Activated naive CD8-positive, alpha-beta T cell treated with anti-CD3 and anti-CD28 coated beads, Interleukin-2, amount 10 ng/mL, durations not matched to agents 7 days and 5 days (primary cell): ENCODE measurements around the gene PRR13. TPM values are rescaled to one million over a fixed set of nuclear protein-coding genes. Genes with fewer than 3 reads are reported as not detected.

Source experiments
- ATAC-seq: fragments of 150-1000 bp; cut with Tn5 transposase; one replicate; pipeline ENCODE4 v1.10.0; 2021; ENCODE audit warnings: low read depth, moderate library complexity
- POLR2A ChIA-PET: fragments of 350-600 bp; sonication (Branson Sonifier 250); formaldehyde crosslinking; loops from one replicate; lab custom pipeline; 2021; ENCODE audit warnings: antibody characterized with exemption; lab: Charles Lee
- DNase-seq: peaks from one replicate; pipeline ENCODE4 v3.0.0; 2021
- H3K27ac Mint-ChIP-seq: one replicate; pipeline ENCODE4 v1.8.0; 2022; ENCODE audit warnings: mild to moderate bottlenecking, mixed read lengths
- H3K27me3 Mint-ChIP-seq: one replicate; pipeline ENCODE4 v1.8.0; 2022; ENCODE audit warnings: mild to moderate bottlenecking, moderate library complexity, mixed read lengths
- H3K36me3 Mint-ChIP-seq: one replicate; pipeline ENCODE4 v1.8.0; 2021; ENCODE audit warnings: mild to moderate bottlenecking, mixed read lengths
- H3K4me1 Mint-ChIP-seq: one replicate; pipeline ENCODE4 v1.8.0; 2021; ENCODE audit warnings: mixed read lengths
- H3K4me3 Mint-ChIP-seq: one replicate; pipeline ENCODE4 v1.8.0; 2022; ENCODE audit warnings: mild to moderate bottlenecking, moderate library complexity, mixed read lengths
- H3K9me3 Mint-ChIP-seq: one replicate; pipeline ENCODE4 v1.8.0; 2021; ENCODE audit warnings: mixed read lengths
- total RNA-seq, 2 experiments: library from RNA; stranded (reverse); gene quantifications; one replicate each; pipeline ENCODE4 v1.2.3, GENCODE V29; 2021

Gene PRR13
- total RNA-seq, 2 experiments from 2014 or later, result 218 to 231 TPM

DNA sequence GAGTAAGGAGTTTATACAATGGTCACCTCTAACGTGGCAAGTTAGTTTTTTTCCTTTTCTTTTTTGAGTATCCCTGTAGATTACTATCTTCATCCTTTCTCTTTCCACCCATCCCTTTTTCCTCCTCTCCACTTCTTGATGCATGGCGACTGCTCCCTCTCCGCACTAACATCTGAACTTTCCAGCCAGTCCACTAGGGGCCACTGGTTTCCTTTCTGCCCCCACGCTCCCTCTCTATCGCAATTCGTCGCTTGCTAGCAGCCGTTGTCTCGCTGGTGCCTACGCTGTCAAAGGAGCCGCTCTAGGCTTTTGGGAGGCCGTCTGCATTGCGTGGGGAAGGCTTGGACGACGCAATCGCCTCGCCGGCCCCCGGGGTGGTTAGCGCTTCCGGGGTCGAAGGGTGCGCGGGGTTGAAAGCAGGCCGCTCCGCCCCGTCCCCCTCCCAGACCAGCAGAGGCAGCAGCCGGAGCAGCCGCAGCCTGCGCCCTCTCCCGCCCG, 10.2 kb downstream of the PRR13 start, which contains the start of gene PCBP2:
Gene PCBP2, plus strand, starts transcription at position 442 of the 498 bp plus-strand sequence. CDS start 2,699 bp downstream, outside the sequence.
- H3K4me1 Mint-ChIP-seq, result peaks cover 25% of the 10 kb centered on the region
- peak; percentile 95 for DNase-seq
- H3K36me3 Mint-ChIP-seq, result peaks cover 36% of the 10 kb centered on the region
- H3K27me3 Mint-ChIP-seq, result no peaks in the 10 kb centered on the region
- H3K9me3 Mint-ChIP-seq, result no peaks in the 10 kb centered on the region
- POLR2A ChIA-PET, result interaction anchor here (0.6 kb wide), 1 partner anchor 8 kb away, joined by 3 read pairs; no protein-coding TSS in a partner anchor
- peak within 1 kb of the TSS; percentile 100 for H3K27ac Mint-ChIP-seq
- H3K4me3 Mint-ChIP-seq, result peak within 1 kb of the TSS; percentile 97
- peak; percentile 99 for ATAC-seq

DNA sequence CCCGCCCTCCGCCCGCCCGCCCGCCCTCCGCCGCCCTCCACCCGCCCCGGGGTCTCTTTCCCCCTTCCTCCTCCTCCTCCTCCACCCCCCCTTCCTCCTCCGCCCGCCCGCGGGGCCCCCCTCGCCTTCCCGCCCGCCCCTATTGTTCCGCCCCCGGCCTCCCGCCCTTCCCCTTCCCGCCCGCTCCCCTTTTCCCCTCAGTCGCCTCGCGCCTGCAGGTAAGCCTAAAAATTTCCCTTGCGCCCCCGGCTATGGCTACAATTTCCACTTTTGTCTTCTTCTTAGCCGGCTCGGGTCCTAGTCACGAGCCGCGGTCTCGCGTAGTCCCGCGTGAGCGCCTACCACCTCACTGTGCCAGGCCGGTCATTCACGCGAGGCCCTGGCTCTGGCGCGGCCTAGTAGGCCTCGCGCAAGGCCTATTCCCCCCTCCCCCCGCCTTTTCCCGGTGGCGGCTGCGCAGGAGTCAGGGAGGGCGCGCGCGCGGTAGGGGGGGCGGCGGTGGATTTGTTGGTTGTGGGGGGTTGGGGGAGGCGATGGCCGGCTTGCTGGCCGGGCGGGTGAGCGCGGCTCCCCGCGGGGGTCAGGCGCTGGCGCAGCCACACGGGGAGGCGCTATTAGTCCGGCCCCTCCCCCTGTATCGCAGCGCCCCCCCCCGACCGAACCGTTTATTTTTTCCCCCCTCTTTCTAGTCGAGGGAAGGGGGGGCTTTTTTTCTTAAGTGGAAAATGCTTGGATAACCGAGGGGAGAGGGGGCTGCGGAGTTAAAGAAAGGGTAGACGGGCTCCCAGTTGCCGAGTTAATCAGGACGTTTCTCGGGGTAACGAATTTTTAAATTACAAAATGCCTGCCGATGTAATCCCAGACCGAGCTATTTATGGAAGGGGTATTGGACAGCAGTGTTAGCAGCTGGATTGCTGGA, 10.9 kb downstream of the PRR13 start:
- ATAC-seq, result peak; percentile 12

DNA sequence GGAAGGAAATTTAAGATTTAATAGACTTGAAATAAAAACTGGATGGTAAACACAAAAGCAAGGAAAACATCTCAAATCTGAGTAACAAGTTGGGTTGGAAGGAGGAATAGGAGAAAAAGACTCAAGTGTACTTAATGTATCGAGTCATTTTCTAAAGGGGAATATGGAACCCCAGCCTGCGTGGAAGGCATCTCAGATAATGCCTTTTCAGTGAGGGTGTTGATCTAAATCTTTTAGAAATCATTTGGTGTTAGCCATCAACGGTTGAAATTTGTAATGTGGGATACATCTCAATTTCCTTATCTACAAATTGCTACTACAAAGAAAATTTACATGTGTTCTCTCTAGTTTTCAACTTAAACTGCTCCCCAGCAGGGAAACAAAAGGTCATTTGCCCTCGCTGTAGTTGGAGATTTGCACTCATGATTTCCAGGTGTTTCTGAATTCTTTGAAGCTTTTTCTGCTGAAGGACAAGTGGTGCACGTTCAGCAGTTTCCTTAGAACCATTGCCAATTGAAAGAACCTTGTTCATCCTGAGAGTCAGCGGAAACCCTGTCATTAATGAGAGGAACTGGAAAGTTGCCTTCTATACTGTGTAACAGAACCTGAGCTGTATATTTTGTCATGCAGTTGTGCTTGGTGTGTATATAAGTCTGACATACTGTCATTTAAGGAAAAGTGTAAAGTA, 12.6 kb downstream of the PRR13 start:
- H3K4me3 Mint-ChIP-seq, result peak overlapping the region; percentile 97
- POLR2A ChIA-PET, result interaction anchor here (0.6 to 1.0 kb wide), 2 partner anchors 13 to 72 kb away, joined by 3 read pairs; partner anchors contain the start of gene PRR13
- ATAC-seq (no peak), DNase-seq (no peak)
- H3K27ac Mint-ChIP-seq, result peak overlapping the region; percentile 100
- H3K4me1 Mint-ChIP-seq, result peaks cover 23% of the 10 kb centered on the region
- no peaks in the 10 kb centered on the region for H3K9me3 Mint-ChIP-seq
- H3K36me3 Mint-ChIP-seq, result peaks cover 30% of the 10 kb centered on the region
- H3K27me3 Mint-ChIP-seq, result no peaks in the 10 kb centered on the region

More for the DNA sequence above, 10.9 kb downstream of the PRR13 start:
- H3K4me3 Mint-ChIP-seq, result peak overlapping the region; percentile 97
- POLR2A ChIA-PET, result interaction anchor here (0.7 to 1.2 kb wide), 6 partner anchors 9 to 500 kb away, joined by 3 to 4 read pairs (median 4); partner anchors contain the start of genes ESPL1 and TARBP2
- peaks cover 26% of the 10 kb centered on the region for H3K4me1 Mint-ChIP-seq
- no peaks in the 10 kb centered on the region for H3K27me3 Mint-ChIP-seq
- peak; percentile 86 for DNase-seq
- peaks cover 37% of the 10 kb centered on the region for H3K36me3 Mint-ChIP-seq
- H3K9me3 Mint-ChIP-seq, result no peaks in the 10 kb centered on the region
- peak overlapping the region; percentile 100 for H3K27ac Mint-ChIP-seq

GRCh38 chr12:53454707-53455106, 13.2 kb downstream of the PRR13 start:
- POLR2A ChIA-PET, result interaction anchor here (1.0 kb wide), 1 partner anchor 13 kb away, joined by 3 read pairs; the partner anchor contains the start of gene PRR13
- ATAC-seq, result no peak
- no peak overlapping the region for H3K4me3 Mint-ChIP-seq
- no peak for DNase-seq
- H3K9me3 Mint-ChIP-seq, result no peaks in the 10 kb centered on the region
- H3K27me3 Mint-ChIP-seq, result no peaks in the 10 kb centered on the region
- H3K4me1 Mint-ChIP-seq, result peaks cover 24% of the 10 kb centered on the region
- peak overlapping the region; percentile 3 for H3K27ac Mint-ChIP-seq
- H3K36me3 Mint-ChIP-seq, result peaks cover 33% of the 10 kb centered on the region

- Mint-ChIP-seq H3K4me1 (peaks cover 29% of the 10 kb centered on the region), H3K36me3 (peaks cover 48% of the 10 kb centered on the region), H3K27ac (no peak overlapping the region), H3K27me3 (no peaks in the 10 kb centered on the region), H3K4me3 (no peak overlapping the region), H3K9me3 (no peaks in the 10 kb centered on the region)
- POLR2A ChIA-PET, result no interaction called here
- ATAC-seq (no peak), DNase-seq (no peak)
Observed at GRCh38 chr12:53456654-53457366, 15.3 kb downstream of the PRR13 start.

DNA sequence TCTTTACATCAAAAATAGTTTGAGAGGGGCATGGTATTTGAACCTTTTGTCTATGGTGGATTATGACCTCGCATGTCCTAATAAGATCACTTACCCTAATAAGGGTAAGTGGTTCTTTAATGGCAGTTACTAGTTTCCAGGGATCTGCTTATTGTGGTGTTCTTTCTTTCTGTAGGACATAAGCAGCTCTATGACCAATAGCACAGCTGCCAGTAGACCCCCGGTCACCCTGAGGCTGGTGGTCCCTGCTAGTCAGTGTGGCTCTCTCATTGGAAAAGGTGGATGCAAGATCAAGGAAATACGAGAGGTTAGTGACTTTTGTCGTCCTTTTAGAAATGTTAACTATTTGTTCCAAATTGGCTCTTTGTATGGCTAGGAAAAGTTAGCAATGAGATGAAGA, 17.6 kb downstream of the PRR13 start:
- H3K27ac Mint-ChIP-seq, result no peak overlapping the region
- H3K9me3 Mint-ChIP-seq, result no peaks in the 10 kb centered on the region
- no peaks in the 10 kb centered on the region for H3K27me3 Mint-ChIP-seq
- peaks cover 52% of the 10 kb centered on the region for H3K36me3 Mint-ChIP-seq
- POLR2A ChIA-PET, result interaction anchor here (0.6 kb wide), 1 partner anchor 9 kb away, joined by 5 read pairs; no protein-coding TSS in a partner anchor
- H3K4me3 Mint-ChIP-seq, result no peak overlapping the region
- DNase-seq (no peak), ATAC-seq (no peak)
- H3K4me1 Mint-ChIP-seq, result peaks cover 25% of the 10 kb centered on the region

DNA sequence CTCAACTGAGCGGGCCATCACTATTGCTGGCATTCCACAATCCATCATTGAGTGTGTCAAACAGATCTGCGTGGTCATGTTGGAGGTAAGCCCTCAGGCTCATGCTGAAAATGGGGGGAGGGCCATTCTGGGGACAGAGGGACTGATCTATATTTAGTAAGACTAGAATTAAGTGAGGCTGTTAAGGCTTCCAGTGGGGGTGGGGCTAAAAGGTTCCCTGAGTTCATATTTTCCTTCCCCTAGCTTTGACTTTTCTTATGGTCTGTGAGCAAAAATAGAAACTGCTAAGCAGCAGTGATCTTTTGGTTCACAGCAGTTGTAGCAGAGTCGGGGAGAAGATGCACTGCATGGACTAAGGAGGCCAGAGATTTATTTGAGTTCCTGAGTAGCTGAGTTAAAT, 19.5 kb downstream of the PRR13 start:
- Mint-ChIP-seq H3K4me1 (peaks cover 21% of the 10 kb centered on the region), H3K36me3 (peaks cover 45% of the 10 kb centered on the region), H3K27me3 (no peaks in the 10 kb centered on the region), H3K27ac (peak overlapping the region; percentile 57), H3K9me3 (no peaks in the 10 kb centered on the region), H3K4me3 (no peak overlapping the region)
- no peak for ATAC-seq
- POLR2A ChIA-PET, result interaction anchor here (1.3 kb wide), 1 partner anchor 8 kb away, joined by 3 read pairs; no protein-coding TSS in a partner anchor
- DNase-seq, result no peak

DNA sequence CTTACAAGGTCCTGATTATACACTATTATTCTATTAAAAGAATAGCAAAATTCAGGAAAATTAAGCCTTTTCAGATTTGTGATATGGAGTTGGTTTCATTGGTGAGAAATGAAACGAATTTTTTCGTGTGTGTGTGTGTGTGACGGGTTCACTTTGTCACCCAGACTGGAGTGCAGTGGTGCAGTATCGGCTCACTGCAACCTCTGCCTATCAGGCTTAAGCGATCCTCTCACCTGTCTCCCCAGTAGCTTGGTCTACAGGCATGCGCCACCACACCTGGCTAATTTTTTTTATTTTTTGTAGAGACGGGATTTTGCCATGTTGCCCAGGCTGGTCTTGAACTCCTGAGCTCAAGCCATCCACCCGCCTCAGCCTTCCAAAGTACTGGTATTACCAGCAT, 20.1 kb downstream of the PRR13 start:
- ATAC-seq, result no peak
- H3K9me3 Mint-ChIP-seq, result no peaks in the 10 kb centered on the region
- POLR2A ChIA-PET, result interaction anchor here (1.3 kb wide), 1 partner anchor 9 kb away, joined by 3 read pairs; no protein-coding TSS in a partner anchor

GRCh38 chr12:53462935-53463334, 21.4 kb downstream of the PRR13 start:
- POLR2A ChIA-PET, result interaction anchor here (1.6 kb wide), 1 partner anchor 11 kb away, joined by 4 read pairs; no protein-coding TSS in a partner anchor
- Mint-ChIP-seq H3K36me3 (peaks cover 47% of the 10 kb centered on the region), H3K27me3 (no peaks in the 10 kb centered on the region), H3K4me3 (no peak overlapping the region), H3K9me3 (no peaks in the 10 kb centered on the region), H3K27ac (no peak overlapping the region), H3K4me1 (peaks cover 23% of the 10 kb centered on the region)
- no peak for DNase-seq
- ATAC-seq, result no peak

More for the DNA sequence above, 20.1 kb downstream of the PRR13 start:
- no peaks in the 10 kb centered on the region for H3K27me3 Mint-ChIP-seq
- H3K27ac Mint-ChIP-seq, result no peak overlapping the region
- no peak for DNase-seq
- peaks cover 46% of the 10 kb centered on the region for H3K36me3 Mint-ChIP-seq
- peaks cover 21% of the 10 kb centered on the region for H3K4me1 Mint-ChIP-seq
- no peak overlapping the region for H3K4me3 Mint-ChIP-seq

DNA sequence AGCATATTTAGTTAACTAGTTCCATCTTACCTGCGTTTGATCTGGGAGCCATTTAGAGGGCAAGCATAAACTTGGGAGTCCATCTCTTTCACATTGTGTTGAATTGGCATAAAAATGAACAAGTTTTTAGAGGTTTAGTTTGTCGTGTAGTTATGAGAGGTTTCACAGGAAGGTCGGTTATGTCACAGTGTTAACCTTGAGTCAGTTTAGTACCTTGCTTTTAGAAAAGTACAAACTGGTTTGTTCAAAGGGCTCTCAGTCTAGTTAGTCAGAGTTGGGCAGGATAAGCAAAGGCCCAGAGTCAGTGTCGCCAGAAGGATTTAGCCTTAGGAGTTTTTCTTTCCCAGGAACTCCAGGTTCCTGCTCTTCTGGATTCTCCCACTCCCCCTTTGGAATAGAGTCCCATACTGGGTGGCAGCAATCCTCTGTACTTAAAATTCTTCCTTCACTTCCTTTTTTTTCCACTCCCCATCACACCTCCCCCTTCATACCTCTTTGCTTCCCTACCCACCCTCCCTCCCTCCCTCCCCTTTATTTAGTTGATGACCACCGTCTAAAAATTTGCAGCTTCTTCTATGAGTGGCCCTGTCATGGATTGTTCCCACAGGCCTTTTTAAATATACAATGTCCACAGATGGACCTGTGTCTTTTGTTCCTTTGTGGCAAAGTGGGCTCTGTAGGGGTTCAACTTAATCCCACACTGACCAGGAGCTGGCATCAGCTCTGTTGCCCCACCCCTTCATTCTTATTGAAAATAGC, 22.4 kb downstream of the PRR13 start:
- POLR2A ChIA-PET, result interaction anchor here (0.9 to 1.6 kb wide), 2 partner anchors 10 to 173 kb away, joined by 3 to 4 read pairs; no protein-coding TSS in a partner anchor
- Mint-ChIP-seq H3K4me1 (peaks cover 23% of the 10 kb centered on the region), H3K36me3 (peaks cover 50% of the 10 kb centered on the region), H3K27ac (no peak overlapping the region), H3K4me3 (no peak overlapping the region), H3K9me3 (no peaks in the 10 kb centered on the region), H3K27me3 (no peaks in the 10 kb centered on the region)
- ATAC-seq, result no peak
- DNase-seq, result no peak

DNA sequence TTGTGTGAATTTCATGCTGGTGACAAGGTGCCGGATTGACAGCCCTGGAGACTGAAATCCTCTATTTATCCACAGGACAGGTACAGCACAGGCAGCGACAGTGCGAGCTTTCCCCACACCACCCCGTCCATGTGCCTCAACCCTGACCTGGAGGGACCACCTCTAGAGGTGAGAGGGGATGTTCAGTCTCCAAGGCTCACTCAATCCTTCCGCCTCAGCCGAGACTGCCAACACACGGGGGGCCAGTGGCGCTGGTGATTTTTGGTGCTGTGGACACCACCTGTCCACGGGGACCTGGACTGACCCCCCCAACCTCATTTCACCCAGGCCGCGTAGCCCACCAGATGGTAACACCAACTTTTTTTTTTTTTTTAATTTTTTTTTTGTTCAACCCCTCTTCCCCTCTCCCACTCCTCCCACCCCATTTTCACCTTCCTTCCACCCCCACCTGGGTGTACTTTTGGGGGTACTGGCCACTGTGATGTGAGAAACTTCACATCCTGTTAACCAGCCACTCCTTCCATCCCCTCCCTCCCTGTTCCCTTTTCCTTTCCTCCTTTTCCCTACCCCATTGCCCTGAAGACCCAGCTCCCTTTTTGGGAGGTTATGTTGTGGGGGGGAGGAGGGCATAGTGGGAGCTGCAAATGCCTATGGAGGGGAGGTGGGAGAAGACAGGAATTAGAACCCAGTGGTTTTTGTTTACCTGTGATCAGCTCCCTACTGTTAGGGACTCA, 23.3 kb downstream of the PRR13 start:
- H3K9me3 Mint-ChIP-seq, result no peaks in the 10 kb centered on the region
- H3K36me3 Mint-ChIP-seq, result peaks cover 45% of the 10 kb centered on the region

More for the DNA sequence above, 23.3 kb downstream of the PRR13 start:
- H3K4me3 Mint-ChIP-seq, result no peak overlapping the region
- POLR2A ChIA-PET, result interaction anchor here (0.6 to 1.6 kb wide), 4 partner anchors 9 to 174 kb away, joined by 3 to 4 read pairs (median 3); no protein-coding TSS in a partner anchor
- H3K4me1 Mint-ChIP-seq, result peaks cover 21% of the 10 kb centered on the region
- H3K27me3 Mint-ChIP-seq, result no peaks in the 10 kb centered on the region
- peak overlapping the region; percentile 11 for H3K27ac Mint-ChIP-seq
- ATAC-seq (no peak), DNase-seq (no peak)
